Smooth muscle cell (in vitro differentiated cells): ENCODE measurements around the gene SERINC2. TPM values are rescaled to one million over a fixed set of nuclear protein-coding genes. Genes with fewer than 3 reads are reported as not detected.

Experiments used
- DNase-seq: peaks from one replicate; lab custom pipeline; 2025; ENCODE audit not compliant: unreplicated experiment; lab: John Stamatoyannopoulos, UW
- H2AFZ ChIP-seq: fragments of 200-600 bp; sonication (generic); 2 replicates; pipeline ENCODE4 v1.6.0; 2016; ENCODE audit warnings: antibody characterized with exemption, low read depth, mild to moderate bottlenecking
- H3F3A ChIP-seq: fragments of 200-600 bp; sonication (generic); 2 replicates; pipeline ENCODE4 v1.6.0; 2017; ENCODE audit warnings: antibody characterized with exemption, low read depth
- H3K27ac ChIP-seq: fragments of 200-600 bp; sonication (generic); 2 replicates; pipeline ENCODE4 v1.5.1; 2016; ENCODE audit warnings: low read depth, mild to moderate bottlenecking
- H3K27me3 ChIP-seq: fragments of 200-600 bp; sonication (generic); 2 replicates; pipeline ENCODE4 v1.6.1; 2016; ENCODE audit warnings: low read depth, mild to moderate bottlenecking
- H3K36me3 ChIP-seq: fragments of 200-600 bp; sonication (generic); 2 replicates; pipeline ENCODE4 v1.5.1; 2016; ENCODE audit warnings: low read depth
- H3K4me1 ChIP-seq: fragments of 200-600 bp; sonication (generic); 2 replicates; pipeline ENCODE4 v1.5.1; 2016; ENCODE audit warnings: low read depth
- H3K4me2 ChIP-seq: fragments of 200-600 bp; sonication (generic); 2 replicates; pipeline ENCODE4 v1.6.0; 2016; ENCODE audit warnings: mild to moderate bottlenecking
- H3K4me3 ChIP-seq: fragments of 200-600 bp; sonication (generic); 2 replicates; pipeline ENCODE4 v1.5.1; 2016; ENCODE audit warnings: mild to moderate bottlenecking
- H3K79me2 ChIP-seq: fragments of 200-600 bp; sonication (generic); 2 replicates; pipeline ENCODE4 v1.6.0; 2016; ENCODE audit warnings: low read depth, mild to moderate bottlenecking
- H3K9ac ChIP-seq: fragments of 200-600 bp; sonication (generic); 2 replicates; pipeline ENCODE4 v1.6.0; 2016; ENCODE audit warnings: low read depth
- H3K9me3 ChIP-seq: fragments of 200-600 bp; sonication (generic); replicated peaks from 2 replicates; pipeline ENCODE4 v1.5.1; 2016; ENCODE audit warnings: low read depth
- H4K20me1 ChIP-seq: fragments of 200-600 bp; sonication (generic); 2 replicates; pipeline ENCODE4 v1.6.0; 2016; ENCODE audit warnings: low read depth
- CTCF ChIP-seq: fragments of 200-600 bp; sonication (generic); IDR thresholded peaks from 2 replicates; pipeline ENCODE4 v1.5.1; 2017; ENCODE audit warnings: borderline replicate concordance, mild to moderate bottlenecking, antibody characterized with exemption; ENCODE audit not compliant: insufficient read depth, poor library complexity, severe bottlenecking
- WGBS: methylation state at CpG from one replicate; pipeline ENCODE4 v1.1.7; 2016; ENCODE audit warnings: low lambda C conversion rate; 5-methylcytosine and 5-hydroxymethylcytosine counted together
- polyA plus RNA-seq: library from polyadenylated mRNA; unstranded; fragments of >200 nt; fragmentation: Nextera tagmentation; extraction: Ambion mirVana; gene quantifications from 2 replicates; pipeline ENCODE4 v1.2.1, GENCODE V29; 2016
- total RNA-seq: library from RNA; depleted of rRNA; stranded (reverse); fragments of >200 nt; gene quantifications from 2 replicates; pipeline ENCODE4 v1.2.3, GENCODE V29; 2014

Gene SERINC2
- total and polyA plus RNA-seq, 2 experiments from 2014 or later = 31.6 to 41.3 TPM

GRCh38 chr1:31405578-31406245 lies 7.3 kb upstream of the SERINC2 start:
- H3K27ac ChIP-seq = no peak overlapping the region

GRCh38 chr1:31407029-31407626 lies 5.9 kb upstream of the SERINC2 start:
- no peak for DNase-seq
- no peaks in the 10 kb centered on the region for H3K4me1 ChIP-seq
- no peaks in the 10 kb centered on the region for H4K20me1 ChIP-seq
- H3K27ac ChIP-seq = no peak overlapping the region
- H2AFZ ChIP-seq = no peak overlapping the region
- H3K36me3 ChIP-seq = no peaks in the 10 kb centered on the region
- WGBS = 82% methylated on average over 18 of the region's 18 CpGs
- H3K9me3 ChIP-seq = no peaks in the 10 kb centered on the region
- TF ChIP-seq CTCF = no peak
- H3K4me2 ChIP-seq = no peak overlapping the region
- no peaks in the 10 kb centered on the region for H3K79me2 ChIP-seq
- H3K27me3 ChIP-seq = peaks cover 3% of the 10 kb centered on the region
- H3K4me3 ChIP-seq = no peak overlapping the region
- no peak overlapping the region for H3K9ac ChIP-seq
- no peaks in the 10 kb centered on the region for H3F3A ChIP-seq

More at GRCh38 chr1:31405578-31406245, 7.3 kb upstream of the SERINC2 start:
- no peaks in the 10 kb centered on the region for H3K27me3 ChIP-seq
- no peaks in the 10 kb centered on the region for H3K4me1 ChIP-seq
- no peak overlapping the region for H3K9ac ChIP-seq
- no peaks in the 10 kb centered on the region for H3K9me3 ChIP-seq
- 94% methylated on average over 6 of the region's 6 CpGs for WGBS
- H3F3A ChIP-seq = no peaks in the 10 kb centered on the region
- DNase-seq = no peak
- H3K79me2 ChIP-seq = no peaks in the 10 kb centered on the region
- no peaks in the 10 kb centered on the region for H4K20me1 ChIP-seq
- no peaks in the 10 kb centered on the region for H3K36me3 ChIP-seq
- H3K4me3 ChIP-seq = no peak overlapping the region
- no peak for TF ChIP-seq CTCF
- no peak overlapping the region for H3K4me2 ChIP-seq
- no peak overlapping the region for H2AFZ ChIP-seq

- H3K4me2 ChIP-seq = no peak overlapping the region
- no peak overlapping the region for H2AFZ ChIP-seq
- H3K27me3 ChIP-seq = peaks cover 10% of the 10 kb centered on the region
- 98% methylated on average over 5 of the region's 5 CpGs for WGBS
- no peak for DNase-seq
- no peak overlapping the region for H3K9ac ChIP-seq
- H3K4me1 ChIP-seq = peaks cover 4% of the 10 kb centered on the region
- H3K4me3 ChIP-seq = no peak overlapping the region
- H3F3A ChIP-seq = no peaks in the 10 kb centered on the region
- H3K9me3 ChIP-seq = no peaks in the 10 kb centered on the region
- H4K20me1 ChIP-seq = no peaks in the 10 kb centered on the region
- no peak for TF ChIP-seq CTCF
- H3K36me3 ChIP-seq = no peaks in the 10 kb centered on the region
- no peaks in the 10 kb centered on the region for H3K79me2 ChIP-seq
- no peak overlapping the region for H3K27ac ChIP-seq
Observed at GRCh38 chr1:31408788-31409318, 4.2 kb upstream of the SERINC2 start.
